Measurements from ENCODE around the gene FBN1.

GRCh38 chr15:48380198-48380597 lies 265.3 kb downstream of the FBN1 start:
- TF ChIP-seq MYC (IDR thresholded peaks at IDR 0.05; ENCODE audit: borderline replicate concordance, low read length) = no peak
- TF ChIP-seq CTCF (IDR thresholded peaks at IDR 0.05) = no peak
- TF ChIP-seq, protein P1, sequence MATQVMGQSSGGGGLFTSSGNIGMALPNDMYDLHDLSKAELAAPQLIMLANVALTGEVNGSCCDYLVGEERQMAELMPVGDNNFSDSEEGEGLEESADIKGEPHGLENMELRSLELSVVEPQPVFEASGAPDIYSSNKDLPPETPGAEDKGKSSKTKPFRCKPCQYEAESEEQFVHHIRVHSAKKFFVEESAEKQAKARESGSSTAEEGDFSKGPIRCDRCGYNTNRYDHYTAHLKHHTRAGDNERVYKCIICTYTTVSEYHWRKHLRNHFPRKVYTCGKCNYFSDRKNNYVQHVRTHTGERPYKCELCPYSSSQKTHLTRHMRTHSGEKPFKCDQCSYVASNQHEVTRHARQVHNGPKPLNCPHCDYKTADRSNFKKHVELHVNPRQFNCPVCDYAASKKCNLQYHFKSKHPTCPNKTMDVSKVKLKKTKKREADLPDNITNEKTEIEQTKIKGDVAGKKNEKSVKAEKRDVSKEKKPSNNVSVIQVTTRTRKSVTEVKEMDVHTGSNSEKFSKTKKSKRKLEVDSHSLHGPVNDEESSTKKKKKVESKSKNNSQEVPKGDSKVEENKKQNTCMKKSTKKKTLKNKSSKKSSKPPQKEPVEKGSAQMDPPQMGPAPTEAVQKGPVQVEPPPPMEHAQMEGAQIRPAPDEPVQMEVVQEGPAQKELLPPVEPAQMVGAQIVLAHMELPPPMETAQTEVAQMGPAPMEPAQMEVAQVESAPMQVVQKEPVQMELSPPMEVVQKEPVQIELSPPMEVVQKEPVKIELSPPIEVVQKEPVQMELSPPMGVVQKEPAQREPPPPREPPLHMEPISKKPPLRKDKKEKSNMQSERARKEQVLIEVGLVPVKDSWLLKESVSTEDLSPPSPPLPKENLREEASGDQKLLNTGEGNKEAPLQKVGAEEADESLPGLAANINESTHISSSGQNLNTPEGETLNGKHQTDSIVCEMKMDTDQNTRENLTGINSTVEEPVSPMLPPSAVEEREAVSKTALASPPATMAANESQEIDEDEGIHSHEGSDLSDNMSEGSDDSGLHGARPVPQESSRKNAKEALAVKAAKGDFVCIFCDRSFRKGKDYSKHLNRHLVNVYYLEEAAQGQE (IDR thresholded peaks at IDR 0.05) = no peak
- no peak for TF ChIP-seq HOXA7 (CRISPR knock-in tag; IDR thresholded peaks at IDR 0.05)
- no peak for TF ChIP-seq MAZ (IDR thresholded peaks at IDR 0.05; ENCODE audit: borderline replicate concordance, low read depth, low read length)
- no peak for TF ChIP-seq GATA3 (IDR thresholded peaks at IDR 0.05; ENCODE audit: borderline replicate concordance)
- no peak for TF ChIP-seq CEBPB (IDR thresholded peaks at IDR 0.05)
- TF ChIP-seq POLR2A (IDR thresholded peaks at IDR 0.05; ENCODE audit: low read length) = no peak
- TF ChIP-seq CHD4 (IDR thresholded peaks at IDR 0.05; ENCODE audit: borderline replicate concordance) = no peak
- no peak for TF ChIP-seq E2F6 (IDR thresholded peaks at IDR 0.05; ENCODE audit: borderline replicate concordance, low read depth)
